Common myeloid progenitor, CD34-positive (primary cell): ENCODE measurements around the gene ENOX2.

Source experiments
- CTCF ChIA-PET: fragments of 350-600 bp; sonication (Branson Sonifier 250); formaldehyde crosslinking; loops from one replicate; lab custom pipeline; 2021; ENCODE audit warnings: antibody characterized with exemption; lab: Charles Lee
- POLR2A ChIA-PET: fragments of 350-600 bp; sonication (Branson Sonifier 250); formaldehyde crosslinking; loops from one replicate; lab custom pipeline; 2021; ENCODE audit warnings: antibody characterized with exemption; lab: Charles Lee
- DNase-seq, 3 donors: peaks; one replicate each; pipeline versions ENCODE4 v3.0.0 to v3.0.0-alpha.2; 2013
- H3K27ac ChIP-seq, 2 experiments: 1 replicate in 1 of 2; 2 replicates in 1 of 2; pipeline ENCODE4 v1.7.0; 2013; ENCODE audit warnings: inconsistent platforms in 2 of 2, low read length in 2 of 2, mild to moderate bottlenecking in 2 of 2, low read depth in 1 of 2, moderate library complexity in 1 of 2; ENCODE audit not compliant: severe bottlenecking in 2 of 2, insufficient read depth in 1 of 2, poor library complexity in 1 of 2
- H3K27me3 ChIP-seq, 5 experiments: replicated peaks in 2 of 5; 1 replicate in 3 of 5; 2 replicates in 2 of 5; pipeline versions ENCODE4 v1.6.1 to v1.7.0; 2013; ENCODE audit warnings: low read length in 4 of 5, mild to moderate bottlenecking in 2 of 5, moderate library complexity in 2 of 5, inconsistent platforms in 1 of 5; ENCODE audit not compliant: insufficient read depth in 5 of 5, control insufficient read depth in 4 of 5
- H3K36me3 ChIP-seq, 4 experiments: 1 replicate in 2 of 4; 2 replicates in 2 of 4; pipeline versions ENCODE4 v1.6.1 to v1.7.0; 2013; ENCODE audit warnings: low read length in 3 of 4, control low read depth in 1 of 4, mild to moderate bottlenecking in 1 of 4; ENCODE audit not compliant: control insufficient read depth in 4 of 4, insufficient read depth in 4 of 4
- H3K4me1 ChIP-seq, 4 experiments: 1 replicate in 3 of 4; 2 replicates in 1 of 4; pipeline versions ENCODE4 v1.6.1 to v1.7.1; 2013; ENCODE audit warnings: low read length in 3 of 4, mild to moderate bottlenecking in 3 of 4, control low read depth in 1 of 4, inconsistent platforms in 1 of 4, moderate library complexity in 1 of 4; ENCODE audit not compliant: control insufficient read depth in 4 of 4, insufficient read depth in 4 of 4; ENCODE audit errors: control extremely low read depth in 1 of 4
- H3K4me3 ChIP-seq, 7 experiments: 1 replicate in 4 of 7; 2 replicates in 3 of 7; pipeline versions ENCODE4 v1.5.1 to v1.7.0; 2013; ENCODE audit warnings: mild to moderate bottlenecking in 7 of 7, low read length in 6 of 7, moderate library complexity in 6 of 7, inconsistent platforms in 2 of 7, low read depth in 2 of 7, control low read depth in 1 of 7; ENCODE audit not compliant: insufficient read depth in 4 of 7, control insufficient read depth in 1 of 7; ENCODE audit errors: extremely low read depth in 1 of 7
- H3K9me3 ChIP-seq, 5 experiments: 1 replicate in 4 of 5; 2 replicates in 1 of 5; pipeline versions ENCODE4 v1.6.1 to v1.7.1; 2013; ENCODE audit warnings: low read length in 4 of 5, mild to moderate bottlenecking in 2 of 5, inconsistent platforms in 1 of 5, low read depth in 1 of 5, moderate library complexity in 1 of 5; ENCODE audit not compliant: control insufficient read depth in 4 of 5, insufficient read depth in 2 of 5; ENCODE audit errors: control extremely low read depth in 1 of 5
- WGBS: methylation state at CpG from one replicate; pipeline ENCODE4 v1.1.5; 2013; ENCODE audit not compliant: insufficient coverage; 5-methylcytosine and 5-hydroxymethylcytosine counted together

The ENOX2 gene

DNA sequence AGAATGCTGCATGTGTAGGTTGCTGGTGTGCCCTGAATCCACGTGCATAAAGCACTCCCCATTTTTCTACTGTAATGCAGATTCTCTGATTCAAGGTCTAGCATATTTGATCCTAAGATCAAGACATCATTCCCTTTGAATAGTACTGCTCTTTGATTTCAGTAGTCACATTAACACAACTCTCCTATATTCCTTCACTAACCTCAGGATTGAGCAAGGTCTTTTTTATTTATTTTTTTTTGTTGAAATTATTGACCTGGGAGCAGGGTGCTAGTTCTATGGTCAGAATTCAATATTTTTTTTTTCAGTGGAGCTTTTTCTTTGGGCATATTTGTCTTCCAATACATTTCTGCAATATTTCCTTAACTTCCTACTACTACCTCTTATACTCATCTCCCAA lies 255.5 kb downstream of the ENOX2 start:
- no peak overlapping the region for H3K4me3 ChIP-seq
- DNase-seq, result no peak
- H3K36me3 ChIP-seq, result peaks cover 0 to 7% (median under 1%) of the 10 kb centered on the region in 4 experiments
- ChIA-PET CTCF (no interaction called here), POLR2A (no interaction called here)
- H3K9me3 ChIP-seq, result peaks cover 0 to 2% (median 0%) of the 10 kb centered on the region in 5 experiments
- no CpG with 5 or more reads among the region's 1 CpG for WGBS
- H3K4me1 ChIP-seq, result no peaks in the 10 kb centered on the region
- H3K27me3 ChIP-seq, result no peaks in the 10 kb centered on the region
- no peak overlapping the region for H3K27ac ChIP-seq

DNA sequence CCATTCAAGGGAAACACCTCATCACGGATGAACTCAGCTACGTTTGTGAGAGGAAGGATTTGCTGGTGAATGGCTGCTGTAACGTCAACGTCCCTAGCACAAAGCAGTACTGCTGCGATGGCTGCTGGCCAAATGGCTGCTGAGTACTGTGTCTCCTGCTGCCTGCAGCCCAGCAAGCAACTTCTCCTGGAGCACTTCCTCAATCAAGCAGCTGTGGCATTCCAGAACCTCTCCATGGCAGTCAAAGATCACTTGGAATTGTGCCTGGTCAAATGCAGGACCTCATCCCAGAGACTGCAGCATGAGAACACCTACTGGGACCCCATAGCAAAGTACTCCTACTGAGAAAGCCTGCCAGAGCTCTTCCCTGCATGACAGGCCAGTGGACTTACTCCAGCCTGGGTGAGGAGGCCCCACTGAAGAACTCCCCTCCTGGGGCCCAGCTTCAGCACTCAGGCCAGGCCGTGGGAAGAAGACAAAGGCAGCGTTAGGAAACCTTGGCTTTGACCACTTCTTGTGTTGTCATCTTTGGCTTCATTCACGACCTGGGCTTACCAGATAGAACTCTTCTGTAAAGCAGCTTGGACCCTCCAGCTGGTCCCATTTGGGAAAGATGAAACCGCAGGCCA lies 256.9 kb downstream of the ENOX2 start:
- Histone ChIP-seq H3K4me1 (no peaks in the 10 kb centered on the region), H3K27ac (no peak overlapping the region), H3K9me3 (peaks cover 0 to 2% (median 0%) of the 10 kb centered on the region in 5 experiments), H3K36me3 (peaks cover 0 to 7% (median 0%) of the 10 kb centered on the region in 4 experiments), H3K4me3 (no peak overlapping the region), H3K27me3 (no peaks in the 10 kb centered on the region)
- ChIA-PET POLR2A (no interaction called here), CTCF (no interaction called here)
- 79% methylated on average over 8 of the region's 9 CpGs for WGBS
- no peak for DNase-seq

DNA sequence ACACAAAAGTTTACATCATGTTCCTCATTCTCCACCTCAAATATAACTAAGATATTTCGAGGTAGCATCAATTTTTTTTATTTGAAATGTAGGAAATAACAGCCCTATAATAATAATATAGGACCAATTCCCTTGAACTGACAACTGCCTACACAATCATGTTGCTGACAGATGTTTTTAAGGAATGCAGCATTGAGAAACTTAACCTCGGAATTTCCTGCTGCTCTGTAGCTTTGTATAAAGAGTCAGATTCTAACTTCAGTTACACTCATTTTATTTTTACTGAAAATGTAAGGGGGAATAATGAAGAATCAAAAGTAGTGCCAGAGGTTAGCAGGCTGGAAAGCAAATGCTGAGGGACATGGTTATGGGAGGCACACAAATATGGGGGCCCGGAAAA lies 265.4 kb downstream of the ENOX2 start:
- ChIA-PET POLR2A (no interaction called here), CTCF (no interaction called here)
- Histone ChIP-seq H3K4me3 (no peak overlapping the region), H3K9me3 (no peaks in the 10 kb centered on the region), H3K27ac (no peak overlapping the region), H3K36me3 (peaks cover 0 to 3% (median 0%) of the 10 kb centered on the region in 4 experiments), H3K27me3 (no peaks in the 10 kb centered on the region), H3K4me1 (no peaks in the 10 kb centered on the region)
- no peak for DNase-seq
- WGBS, result no CpG with 5 or more reads among the region's 3 CpGs

DNA sequence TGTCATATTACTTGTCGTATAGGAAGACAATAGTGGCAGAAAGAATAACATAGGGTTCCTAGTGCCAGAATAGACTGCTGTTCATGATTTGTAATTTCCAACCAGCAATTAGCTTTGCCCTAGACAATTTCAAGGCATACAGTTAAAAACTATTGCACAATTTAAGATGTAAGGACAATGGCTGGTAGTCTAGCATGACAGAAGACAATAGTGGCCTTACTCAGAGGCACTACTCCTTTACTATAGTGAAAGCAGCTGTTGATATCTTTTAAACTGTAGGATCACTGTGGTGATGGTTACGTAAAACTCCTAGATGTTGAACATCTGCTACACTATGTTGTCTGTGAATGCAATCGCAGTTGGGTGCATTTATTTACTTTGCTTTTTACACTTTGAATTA lies 266.7 kb downstream of the ENOX2 start:
- Histone ChIP-seq H3K4me3 (no peak overlapping the region), H3K36me3 (peaks cover 0 to 7% (median 0%) of the 10 kb centered on the region in 4 experiments), H3K27ac (no peak overlapping the region), H3K4me1 (no peaks in the 10 kb centered on the region), H3K27me3 (no peaks in the 10 kb centered on the region), H3K9me3 (no peaks in the 10 kb centered on the region)
- DNase-seq, result no peak
- CTCF ChIA-PET, result no interaction called here
- POLR2A ChIA-PET, result no interaction called here
- no CpG with 5 or more reads among the region's 3 CpGs for WGBS

DNA sequence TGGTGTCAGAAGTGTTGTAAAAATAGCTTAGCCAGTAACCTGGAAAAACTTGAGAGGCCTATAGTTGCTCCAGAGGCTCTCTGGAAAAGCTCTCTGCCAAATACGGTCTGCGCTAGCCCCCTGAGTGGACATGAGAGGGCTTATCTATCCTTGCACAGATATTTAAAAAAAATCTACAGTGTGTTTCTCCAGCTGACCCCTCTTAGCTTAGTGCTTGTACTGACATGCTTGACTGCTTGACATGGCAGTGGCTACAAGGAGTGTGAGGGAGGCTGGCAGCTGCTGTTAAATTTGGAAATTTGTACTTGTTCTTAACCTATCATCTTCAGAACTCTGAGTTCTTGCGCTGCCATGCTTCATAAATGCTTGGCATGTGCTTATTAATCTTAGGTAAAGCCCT lies 272.0 kb downstream of the ENOX2 start:
- 100% methylated on average over 3 of the region's 3 CpGs for WGBS
- Histone ChIP-seq H3K27me3 (no peaks in the 10 kb centered on the region), H3K4me3 (no peak overlapping the region), H3K36me3 (peaks cover 0 to 5% (median 0%) of the 10 kb centered on the region in 4 experiments), H3K27ac (no peak overlapping the region), H3K4me1 (no peaks in the 10 kb centered on the region), H3K9me3 (no peaks in the 10 kb centered on the region)
- POLR2A ChIA-PET, result no interaction called here
- no peak for DNase-seq
- CTCF ChIA-PET, result no interaction called here

DNA sequence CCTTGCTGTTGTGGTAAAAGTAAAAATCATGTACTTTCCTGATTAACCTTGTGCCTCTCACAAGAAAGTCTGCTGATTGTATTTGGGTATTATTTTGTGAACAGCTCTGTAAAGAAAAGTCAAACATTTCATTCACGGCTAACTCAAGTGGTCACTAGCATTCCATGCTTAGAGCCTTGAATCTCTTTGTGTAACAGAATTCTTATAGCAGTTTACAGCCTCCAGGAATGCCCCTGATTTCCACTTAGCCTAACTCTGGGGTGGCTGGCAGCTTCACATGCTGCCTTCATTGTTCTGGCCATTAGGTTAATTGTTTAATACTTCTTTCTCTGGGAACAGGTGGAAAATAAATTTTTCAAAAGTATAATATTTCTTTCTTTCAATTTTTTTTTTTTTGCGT lies 274.5 kb downstream of the ENOX2 start:
- no peak for DNase-seq
- ChIA-PET POLR2A (no interaction called here), CTCF (no interaction called here)
- Histone ChIP-seq H3K27me3 (no peaks in the 10 kb centered on the region), H3K4me1 (peaks cover 0 to 6% (median 0%) of the 10 kb centered on the region in 4 experiments), H3K4me3 (no peak overlapping the region), H3K9me3 (no peaks in the 10 kb centered on the region), H3K27ac (no peak overlapping the region), H3K36me3 (peaks cover 0 to 7% (median 0%) of the 10 kb centered on the region in 4 experiments)
- WGBS, result 88% methylated on average over 1 of the region's 2 CpGs

DNA sequence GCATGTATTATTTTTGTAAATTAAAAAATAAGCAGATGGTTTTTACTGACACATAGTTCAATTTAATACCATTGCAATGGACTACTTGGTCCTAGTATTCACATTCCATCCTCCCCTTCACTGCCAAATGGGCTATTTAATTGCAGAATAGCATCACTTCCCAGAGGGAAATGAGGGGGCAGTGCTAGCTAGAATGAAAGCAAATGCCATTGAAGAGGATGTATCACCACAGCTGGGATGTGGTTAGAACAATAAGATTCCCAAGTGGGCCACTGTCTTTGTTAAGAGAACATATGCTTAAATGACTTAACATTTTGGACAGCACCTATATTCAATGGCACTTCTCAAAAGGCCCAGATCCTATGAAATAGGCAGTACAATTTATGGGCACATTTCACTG lies 276.5 kb downstream of the ENOX2 start:
- H3K4me1 ChIP-seq, result peaks cover 0 to 6% (median 0%) of the 10 kb centered on the region in 4 experiments
- peaks cover 0 to 5% (median 0%) of the 10 kb centered on the region in 4 experiments for H3K36me3 ChIP-seq
- no peak overlapping the region for H3K4me3 ChIP-seq
- CTCF ChIA-PET, result no interaction called here
- H3K9me3 ChIP-seq, result no peaks in the 10 kb centered on the region
- POLR2A ChIA-PET, result no interaction called here
- DNase-seq, result no peak
- no peak overlapping the region for H3K27ac ChIP-seq
- H3K27me3 ChIP-seq, result no peaks in the 10 kb centered on the region
